HepG2 (cell line): ENCODE data around the gene CREBBP. TPM values are rescaled to one million over a fixed set of nuclear protein-coding genes. Genes with fewer than 3 reads are reported as not detected.

Experiments
- CSRNP2 ChIP-seq: sonication (generic); formaldehyde crosslinking; conservative IDR thresholded peaks from 2 replicates; pipeline ENCODE4 v1.8.0; 2022; ENCODE audit warnings: low read depth, missing genetic modification reagents
- ELK4 ChIP-seq: sonication (generic); formaldehyde crosslinking; IDR thresholded peaks from 2 replicates; pipeline ENCODE4 v1.9.0; 2021; ENCODE audit warnings: missing genetic modification reagents, borderline replicate concordance
- PLSCR1 ChIP-seq: sonication (generic); formaldehyde crosslinking; IDR thresholded peaks from 2 replicates; pipeline ENCODE4 v1.5.0; 2020; ENCODE audit warnings: missing genetic modification reagents, mild to moderate bottlenecking, borderline replicate concordance
- SNAPC2 ChIP-seq: sonication (generic); formaldehyde crosslinking; IDR thresholded peaks from 2 replicates; pipeline ENCODE4 v1.8.1; 2022; ENCODE audit warnings: mild to moderate bottlenecking, missing genetic modification reagents
- ZBTB2 ChIP-seq: sonication (generic); formaldehyde crosslinking; IDR thresholded peaks from 2 replicates; pipeline ENCODE4 v1.8.0; 2022; ENCODE audit warnings: low read depth, missing genetic modification reagents
- ZNF501 ChIP-seq: sonication (generic); formaldehyde crosslinking; IDR thresholded peaks from 2 replicates; pipeline ENCODE4 v1.5.1; 2020; ENCODE audit warnings: mild to moderate bottlenecking, moderate library complexity, missing genetic modification reagents
- polyA plus RNA-seq, 8 experiments: library from polyadenylated mRNA; depleted of rRNA in 3 of 8; stranded (reverse) in 7 of 8; unstranded in 1 of 8; fragments of >200 nt; fragmentation: Illumina TruSeq in 4 of 8; extraction: Trizol in 4 of 8; gene quantifications; 2 replicates each; pipeline versions ENCODE4 v1.2.1 to v1.2.3, GENCODE V29; 2011 to 2016; ENCODE audit warnings: low read depth in 4 of 8, missing spikeins in 1 of 8, mixed read lengths in 1 of 8; ENCODE audit not compliant: insufficient read depth in 1 of 8
- total RNA-seq, 5 experiments: library from RNA; depleted of rRNA; stranded (reverse); fragments of >200 nt; fragmentation: Illumina TruSeq; extraction: Trizol; gene quantifications; 2 replicates each; pipeline ENCODE4 v1.2.3, GENCODE V29; 2016; ENCODE audit warnings: low read depth in 1 of 5

Gene CREBBP
- total and polyA plus RNA-seq, 2 of the 13 experiments (the other 11 are each of a cell fraction or from before 2014, with no cell fraction given), result 5.3 to 10.4 TPM

GRCh38 chr16:3804426-3805016 is 76.0 kb downstream of the CREBBP start (continued):
- TF ChIP-seq ELK4 (CRISPR knock-in tag) (no peak), SNAPC2 (CRISPR knock-in tag) (no peak), CSRNP2 (CRISPR knock-in tag) (no peak), ZBTB2 (no peak), PLSCR1 (CRISPR knock-in tag) (no peak), ZNF501 (CRISPR knock-in tag) (no peak)
